Measurements from ENCODE around the gene LYSMD2. TPM values are rescaled to one million over a fixed set of nuclear protein-coding genes. Genes with fewer than 3 reads are reported as not detected.
"Not testable (repeated sequence)": the region's sequence is repeated elsewhere in the genome, so short reads cannot be mapped to it uniquely, and the experiment has no call there.

LYSMD2 gene, protein sequence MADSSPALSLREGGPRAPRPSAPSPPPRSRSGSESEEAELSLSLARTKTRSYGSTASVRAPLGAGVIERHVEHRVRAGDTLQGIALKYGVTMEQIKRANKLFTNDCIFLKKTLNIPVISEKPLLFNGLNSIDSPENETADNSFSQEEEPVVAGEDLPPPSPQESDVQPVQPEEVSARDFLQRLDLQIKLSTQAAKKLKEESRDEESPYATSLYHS
- 10 to 100 TPM in 2 of 6 experiments, 1 to 10 TPM in 4; 5.0 to 17.4 (median 8.4) TPM for total RNA-seq
- long read RNA-seq, partial matches to known transcripts = 0 of 1 reads
- long read RNA-seq, other reads (novel, unspliced or antisense) = 0 of 1 reads

GRCh38 chr15:51737522-51738305, at the start of gene LYSMD2:
TSS of gene LYSMD2 (minus strand) at chr15:51737655. CDS start at chr15:51737622, 33 bp downstream.
- TF ChIP-seq, protein P1, sequence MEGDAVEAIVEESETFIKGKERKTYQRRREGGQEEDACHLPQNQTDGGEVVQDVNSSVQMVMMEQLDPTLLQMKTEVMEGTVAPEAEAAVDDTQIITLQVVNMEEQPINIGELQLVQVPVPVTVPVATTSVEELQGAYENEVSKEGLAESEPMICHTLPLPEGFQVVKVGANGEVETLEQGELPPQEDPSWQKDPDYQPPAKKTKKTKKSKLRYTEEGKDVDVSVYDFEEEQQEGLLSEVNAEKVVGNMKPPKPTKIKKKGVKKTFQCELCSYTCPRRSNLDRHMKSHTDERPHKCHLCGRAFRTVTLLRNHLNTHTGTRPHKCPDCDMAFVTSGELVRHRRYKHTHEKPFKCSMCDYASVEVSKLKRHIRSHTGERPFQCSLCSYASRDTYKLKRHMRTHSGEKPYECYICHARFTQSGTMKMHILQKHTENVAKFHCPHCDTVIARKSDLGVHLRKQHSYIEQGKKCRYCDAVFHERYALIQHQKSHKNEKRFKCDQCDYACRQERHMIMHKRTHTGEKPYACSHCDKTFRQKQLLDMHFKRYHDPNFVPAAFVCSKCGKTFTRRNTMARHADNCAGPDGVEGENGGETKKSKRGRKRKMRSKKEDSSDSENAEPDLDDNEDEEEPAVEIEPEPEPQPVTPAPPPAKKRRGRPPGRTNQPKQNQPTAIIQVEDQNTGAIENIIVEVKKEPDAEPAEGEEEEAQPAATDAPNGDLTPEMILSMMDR (IDR thresholded peaks at IDR 0.05) = no peak
- TF ChIP-seq POLR2A (IDR thresholded peaks at IDR 0.05) = peak; percentile 61
- Histone ChIP-seq H3K27me3 (no peaks in the 10 kb centered on the region), H3K4me1 (peaks cover 0 to 10% (median 0%) of the 10 kb centered on the region in 4 donors), H3K9me3 (no peaks in the 10 kb centered on the region), H3K36me3 (no peaks in the 10 kb centered on the region), H3K27ac (peak within 1 kb of the TSS; percentile 74 to 89 (median 87)), H3K4me3 (peak within 1 kb of the TSS; percentile 61 to 89 (median 86))
- ATAC-seq = peak; percentile 85 to 93 (median 90)
- intact Hi-C loops (cut with DNase I) = no loop called here
- WGBS (ENCODE audit: insufficient coverage, low coverage, low lambda C conversion rate, missing lambda C conversion rate) = 0% methylated on average over 8 of the region's 67 CpGs
- DNase-seq = peak; percentile 87 to 90 (median 87)

GRCh38 chr15:51787130-51787529, 49.7 kb upstream of the LYSMD2 start:
- H3K9me3 ChIP-seq; intact Hi-C loops (cut with DNase I); H3K27me3 ChIP-seq; DNase-seq; H3K4me3 ChIP-seq; H3K4me1 ChIP-seq; H3K27ac ChIP-seq; ATAC-seq; H3K36me3 ChIP-seq: not testable (repeated sequence)
- WGBS (ENCODE audit: insufficient coverage, low coverage, low lambda C conversion rate, missing lambda C conversion rate) = no CpG with 5 or more reads among the region's 11 CpGs

GRCh38 chr15:51783967-51784366, 46.5 kb upstream of the LYSMD2 start:
- 89% methylated on average over 3 of the region's 3 CpGs for WGBS (ENCODE audit: insufficient coverage, low coverage, low lambda C conversion rate, missing lambda C conversion rate)
- no peak for TF ChIP-seq POLR2A (IDR thresholded peaks at IDR 0.05)
- TF ChIP-seq, protein P1 (IDR thresholded peaks at IDR 0.05) = no peak
- Histone ChIP-seq H3K27ac (no peak overlapping the region), H3K27me3 (no peaks in the 10 kb centered on the region), H3K9me3 (no peaks in the 10 kb centered on the region), H3K36me3 (no peaks in the 10 kb centered on the region), H3K4me1 (no peaks in the 10 kb centered on the region), H3K4me3 (no peak overlapping the region)
- intact Hi-C loops (cut with DNase I) = no loop called here
- DNase-seq = no peak
- ATAC-seq = no peak

DNA sequence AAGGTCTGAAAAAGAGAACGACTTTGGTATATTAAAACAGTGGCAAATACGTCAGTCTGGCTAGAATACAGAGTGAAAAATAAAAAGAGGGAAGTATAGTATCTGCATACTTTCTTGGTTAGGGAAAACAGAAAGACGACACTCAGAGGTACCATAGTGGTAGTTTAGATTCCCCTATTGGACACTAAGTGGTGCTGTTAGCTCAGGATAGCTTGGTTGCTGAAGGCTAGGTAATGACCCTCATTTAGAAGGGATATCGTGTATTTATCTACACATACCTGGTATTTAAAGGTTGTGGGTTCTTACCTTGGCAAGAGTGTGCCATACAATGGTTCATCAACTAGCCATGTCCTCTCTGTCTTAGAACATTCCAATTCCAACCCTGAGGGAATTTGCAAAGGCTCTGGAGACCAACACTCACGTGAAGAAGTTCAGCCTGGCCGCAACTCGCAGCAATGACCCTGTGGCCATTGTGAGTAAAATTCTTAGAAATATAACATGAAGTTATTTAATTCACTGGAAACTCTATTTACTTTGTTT, 45.0 kb upstream of the LYSMD2 start:
- no peaks in the 10 kb centered on the region for H3K4me1 ChIP-seq
- TF ChIP-seq POLR2A (IDR thresholded peaks at IDR 0.05) = no peak
- TF ChIP-seq, protein P1 (IDR thresholded peaks at IDR 0.05) = peak; percentile 39 to 64 (median 55)
- intact Hi-C loops (cut with DNase I) = no loop called here
- peak; percentile 72 to 87 (median 78) for ATAC-seq
- no peaks in the 10 kb centered on the region for H3K36me3 ChIP-seq
- DNase-seq = no peak
- 53% methylated on average over 7 of the region's 7 CpGs for WGBS (ENCODE audit: insufficient coverage, low coverage, low lambda C conversion rate, missing lambda C conversion rate)
- no peak overlapping the region for H3K4me3 ChIP-seq
- no peak overlapping the region for H3K27ac ChIP-seq
- H3K27me3 ChIP-seq = no peaks in the 10 kb centered on the region
- no peaks in the 10 kb centered on the region for H3K9me3 ChIP-seq

DNA sequence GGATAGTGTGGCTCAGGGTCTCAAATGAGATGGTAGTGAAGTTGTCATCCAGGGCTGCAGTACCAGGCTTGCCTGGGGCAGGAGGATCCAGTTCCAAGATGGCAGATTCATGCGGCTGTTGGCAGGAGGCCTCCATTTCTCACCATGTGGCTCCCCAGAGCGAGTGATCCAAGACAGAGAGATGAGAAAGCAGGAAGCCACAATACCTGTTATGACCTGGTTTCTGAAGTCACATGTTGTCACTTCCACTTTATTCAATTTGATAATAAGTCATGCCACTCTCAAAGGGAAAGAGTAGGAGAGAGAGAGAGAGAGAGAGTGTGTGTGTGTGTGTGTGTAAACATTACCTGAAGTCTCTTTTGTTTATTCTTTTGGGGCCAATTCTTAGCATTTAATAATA, 44.1 kb upstream of the LYSMD2 start:
- DNase-seq = no peak
- 29% methylated on average over 1 of the region's 2 CpGs for WGBS (ENCODE audit: insufficient coverage, low coverage, low lambda C conversion rate, missing lambda C conversion rate)
- Histone ChIP-seq H3K36me3 (no peaks in the 10 kb centered on the region), H3K27me3 (no peaks in the 10 kb centered on the region), H3K4me3 (no peak overlapping the region), H3K4me1 (peaks cover 0 to 4% (median 2%) of the 10 kb centered on the region in 4 donors), H3K27ac (no peak overlapping the region), H3K9me3 (no peaks in the 10 kb centered on the region)
- intact Hi-C loops (cut with DNase I) = no loop called here
- no peak for ATAC-seq
- TF ChIP-seq POLR2A (IDR thresholded peaks at IDR 0.05) = no peak
- TF ChIP-seq, protein P1 (IDR thresholded peaks at IDR 0.05) = no peak

All from right lobe of liver (tissue), 6 donors.